GM19463 (cell line): ENCODE data around the gene LARP7.
"Not testable (repeated sequence)": the region's sequence is repeated elsewhere in the genome, so short reads cannot be mapped to it uniquely, and the experiment has no call there.

Experiments used
- ATAC-seq: cut with Tn5 transposase; IDR thresholded peaks from one replicate; pipeline ENCODE4 v1.9.1; 2021; ENCODE audit warnings: mild to moderate bottlenecking, moderate library complexity; ENCODE audit not compliant: unreplicated experiment

The LARP7 gene

GRCh38 chr4:112636688-112637551, at the start of gene LARP7, which contains the start of gene ZGRF1:
LARP7 (plus strand) TSS chr4:112637143; CDS start chr4:112644670, 7,527 bp downstream.
ZGRF1 (minus strand) TSS chr4:112636909; CDS start chr4:112633176, 3,733 bp downstream.
- ATAC-seq = peak; percentile 88

GRCh38 chr4:112589206-112589605, 47.7 kb upstream of the LARP7 start:
- ATAC-seq = no peak

- no peak for ATAC-seq
Measured at GRCh38 chr4:112591593-112591992, 45.4 kb upstream of the LARP7 start.

GRCh38 chr4:112592717-112593116, 44.2 kb upstream of the LARP7 start:
- no peak for ATAC-seq

GRCh38 chr4:112593438-112594133, 43.4 kb upstream of the LARP7 start:
- peak; percentile 67 for ATAC-seq

GRCh38 chr4:112594993-112595392, 42.0 kb upstream of the LARP7 start:
- ATAC-seq = no peak

GRCh38 chr4:112604589-112604988, 32.4 kb upstream of the LARP7 start:
- ATAC-seq = peak; percentile 61

- not testable (repeated sequence) for ATAC-seq
Measured at GRCh38 chr4:112612814-112613213, 24.1 kb upstream of the LARP7 start.

- no peak for ATAC-seq
Measured at GRCh38 chr4:112616984-112617383, 20.0 kb upstream of the LARP7 start.

- no peak for ATAC-seq
Measured at GRCh38 chr4:112626228-112626627, 10.7 kb upstream of the LARP7 start.

- ATAC-seq = no peak
Measured at GRCh38 chr4:112633477-112634235, 3.3 kb upstream of the LARP7 start.

GRCh38 chr4:112637552-112637866, 566 bp downstream of the LARP7 start:
- ATAC-seq = no peak

GRCh38 chr4:112642526-112642925, 5.6 kb downstream of the LARP7 start:
- ATAC-seq = no peak

GRCh38 chr4:112644595-112645535, 7.9 kb downstream of the LARP7 start:
- not testable (repeated sequence) for ATAC-seq

- ATAC-seq = no peak
Measured at GRCh38 chr4:112645541-112646329, 8.8 kb downstream of the LARP7 start.

GRCh38 chr4:112646632-112647537, 9.9 kb downstream of the LARP7 start:
- ATAC-seq = no peak

- no peak for ATAC-seq
Measured at GRCh38 chr4:112647785-112648184, 10.8 kb downstream of the LARP7 start.

GRCh38 chr4:112648263-112649054, 11.5 kb downstream of the LARP7 start:
- ATAC-seq = no peak
